GM11168 (cell line): ENCODE data around the gene IRAK1BP1.
"Not testable (repeated sequence)": the region's sequence is repeated elsewhere in the genome, so short reads cannot be mapped to it uniquely, and the experiment has no call there.

Experiments
- in situ Hi-C: fragments of 300-500 bp; cut with MboI; formaldehyde crosslinking; loops from one replicate; pipeline ENCODE4 v1.12.0; 2022; ENCODE audit warnings: low sequenced_read_pairs; ENCODE audit not compliant: unreplicated experiment

The IRAK1BP1 gene

GRCh38 chr6:78867370-78868040 is at the start of gene IRAK1BP1:
IRAK1BP1 (plus strand) TSS chr6:78867551; CDS start chr6:78867577, 26 bp downstream.
- in situ Hi-C loops: no loop called here

- in situ Hi-C loops: no loop called here
Measured at GRCh38 chr6:78824045-78824444, 43.3 kb upstream of the IRAK1BP1 start.

- in situ Hi-C loops: no loop called here
Measured at GRCh38 chr6:78829407-78829806, 37.9 kb upstream of the IRAK1BP1 start.

GRCh38 chr6:78830805-78831204 is 36.5 kb upstream of the IRAK1BP1 start:
- in situ Hi-C loops: no loop called here

GRCh38 chr6:78831492-78831891 is 35.9 kb upstream of the IRAK1BP1 start:
- in situ Hi-C loops: no loop called here

- in situ Hi-C loops: no loop called here
Measured at GRCh38 chr6:78832091-78832808, 35.1 kb upstream of the IRAK1BP1 start.

GRCh38 chr6:78835817-78836216 is 31.5 kb upstream of the IRAK1BP1 start:
- in situ Hi-C loops: no loop called here

GRCh38 chr6:78836598-78836997 is 30.8 kb upstream of the IRAK1BP1 start:
- in situ Hi-C loops: no loop called here

GRCh38 chr6:78841111-78841510 is 26.2 kb upstream of the IRAK1BP1 start:
- in situ Hi-C loops: no loop called here

GRCh38 chr6:78842953-78843352 is 24.4 kb upstream of the IRAK1BP1 start:
- in situ Hi-C loops: no loop called here

GRCh38 chr6:78844899-78845298 is 22.5 kb upstream of the IRAK1BP1 start:
- in situ Hi-C loops: no loop called here

GRCh38 chr6:78845567-78845966 is 21.8 kb upstream of the IRAK1BP1 start:
- in situ Hi-C loops: no loop called here

- in situ Hi-C loops: no loop called here
Measured at GRCh38 chr6:78850621-78851020, 16.7 kb upstream of the IRAK1BP1 start.

- in situ Hi-C loops: no loop called here
Measured at GRCh38 chr6:78851156-78851555, 16.2 kb upstream of the IRAK1BP1 start.

GRCh38 chr6:78854546-78854945 is 12.8 kb upstream of the IRAK1BP1 start:
- in situ Hi-C loops: no loop called here

- in situ Hi-C loops: not testable (repeated sequence)
Measured at GRCh38 chr6:78858339-78858938, 8.9 kb upstream of the IRAK1BP1 start.

GRCh38 chr6:78861509-78861908 is 5.8 kb upstream of the IRAK1BP1 start:
- in situ Hi-C loops: no loop called here

- in situ Hi-C loops: no loop called here
Measured at GRCh38 chr6:78863576-78863975, 3.8 kb upstream of the IRAK1BP1 start.

GRCh38 chr6:78864957-78865356 is 2.4 kb upstream of the IRAK1BP1 start:
- in situ Hi-C loops: no loop called here

GRCh38 chr6:78867020-78867369 is 356 bp upstream of the IRAK1BP1 start:
- in situ Hi-C loops: no loop called here

- in situ Hi-C loops: no loop called here
Measured at GRCh38 chr6:78868116-78868515, 765 bp downstream of the IRAK1BP1 start.

- in situ Hi-C loops: no loop called here
Measured at GRCh38 chr6:78875505-78875904, 8.2 kb downstream of the IRAK1BP1 start.
